ENCODE results near the gene TLE3. TPM values are rescaled to one million over a fixed set of nuclear protein-coding genes. Genes with fewer than 3 reads are reported as not detected.

The TLE3 gene
- total and polyA plus RNA-seq, 11 donors, result 4.8 to 49.6 (median 16.4) TPM

DNA sequence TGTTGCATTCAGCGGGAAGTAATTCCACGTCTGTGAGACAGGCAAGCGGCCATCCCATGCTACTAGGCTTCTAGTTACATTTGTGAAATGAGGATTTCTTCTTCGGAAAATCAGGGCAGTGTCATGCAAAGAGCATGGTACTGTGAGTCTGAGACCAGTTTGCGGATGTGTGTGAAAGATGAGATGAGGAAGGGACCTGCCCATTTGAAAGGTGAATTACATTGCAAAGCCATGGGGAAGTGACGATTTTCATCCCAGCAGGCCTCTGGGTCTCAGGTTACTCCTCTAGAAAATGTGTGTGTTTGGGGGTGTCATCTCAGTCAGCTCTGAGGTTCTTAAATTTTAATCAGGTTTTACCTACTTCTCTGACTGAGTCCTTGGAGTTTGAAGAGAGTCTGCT, 16.1 kb downstream of the TLE3 start:
- TF ChIP-seq, protein P1, sequence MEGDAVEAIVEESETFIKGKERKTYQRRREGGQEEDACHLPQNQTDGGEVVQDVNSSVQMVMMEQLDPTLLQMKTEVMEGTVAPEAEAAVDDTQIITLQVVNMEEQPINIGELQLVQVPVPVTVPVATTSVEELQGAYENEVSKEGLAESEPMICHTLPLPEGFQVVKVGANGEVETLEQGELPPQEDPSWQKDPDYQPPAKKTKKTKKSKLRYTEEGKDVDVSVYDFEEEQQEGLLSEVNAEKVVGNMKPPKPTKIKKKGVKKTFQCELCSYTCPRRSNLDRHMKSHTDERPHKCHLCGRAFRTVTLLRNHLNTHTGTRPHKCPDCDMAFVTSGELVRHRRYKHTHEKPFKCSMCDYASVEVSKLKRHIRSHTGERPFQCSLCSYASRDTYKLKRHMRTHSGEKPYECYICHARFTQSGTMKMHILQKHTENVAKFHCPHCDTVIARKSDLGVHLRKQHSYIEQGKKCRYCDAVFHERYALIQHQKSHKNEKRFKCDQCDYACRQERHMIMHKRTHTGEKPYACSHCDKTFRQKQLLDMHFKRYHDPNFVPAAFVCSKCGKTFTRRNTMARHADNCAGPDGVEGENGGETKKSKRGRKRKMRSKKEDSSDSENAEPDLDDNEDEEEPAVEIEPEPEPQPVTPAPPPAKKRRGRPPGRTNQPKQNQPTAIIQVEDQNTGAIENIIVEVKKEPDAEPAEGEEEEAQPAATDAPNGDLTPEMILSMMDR (IDR thresholded peaks at IDR 0.05), result no peak
- TF ChIP-seq POLR2A (IDR thresholded peaks at IDR 0.05), result no peak
- no peaks in the 10 kb centered on the region for H3K27me3 ChIP-seq
- intact Hi-C loops (cut with DNase I), result no loop called here
- peaks cover 0 to 71% (median 34%) of the 10 kb centered on the region in 9 donors for H3K36me3 ChIP-seq
- no peak overlapping the region for H3K4me3 ChIP-seq
- DNase-seq, result no peak
- 80 to 91% (median 89%) methylated on average over 6 of the region's 6 CpGs for WGBS, 4 donors
- peaks cover 0 to 60% (median 22%) of the 10 kb centered on the region in 12 donors for H3K4me1 ChIP-seq
- H3K9me3 ChIP-seq, result no peaks in the 10 kb centered on the region
- H3K27ac ChIP-seq, result no peak overlapping the region
- no peak for ATAC-seq

DNA sequence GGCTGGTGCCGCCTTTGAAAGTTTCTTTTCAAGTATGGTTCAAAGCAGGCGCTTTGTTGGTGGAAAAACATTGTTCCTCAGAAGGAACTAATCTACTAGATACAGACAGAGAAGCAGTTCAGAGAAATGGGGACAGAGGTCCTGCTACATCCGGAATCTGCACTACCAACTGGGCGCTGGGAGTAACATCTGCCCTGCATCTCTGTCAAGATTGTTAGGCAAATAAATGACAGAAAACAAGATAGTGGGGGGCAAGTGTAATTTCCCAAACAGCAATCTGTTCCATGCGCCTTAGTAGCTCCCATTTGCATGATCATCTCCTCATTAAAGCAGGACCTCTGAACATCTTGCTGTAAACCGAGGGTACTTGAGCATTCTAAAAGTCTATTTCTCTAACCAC, 17.4 kb downstream of the TLE3 start:
- intact Hi-C loops (cut with DNase I), result no loop called here
- WGBS, 4 donors, result 78 to 89% (median 85%) methylated on average over 6 of the region's 6 CpGs
- TF ChIP-seq POLR2A (IDR thresholded peaks at IDR 0.05), result no peak
- TF ChIP-seq, protein P1 (IDR thresholded peaks at IDR 0.05), result no peak
- H3K36me3 ChIP-seq, result peaks cover 0 to 74% (median 40%) of the 10 kb centered on the region in 9 donors
- no peaks in the 10 kb centered on the region for H3K9me3 ChIP-seq
- ATAC-seq, result no peak
- no peaks in the 10 kb centered on the region for H3K27me3 ChIP-seq
- no peak overlapping the region for H3K27ac ChIP-seq
- peaks cover 0 to 47% (median 26%) of the 10 kb centered on the region in 12 donors for H3K4me1 ChIP-seq
- no peak overlapping the region for H3K4me3 ChIP-seq
- DNase-seq, result peak in 1 of 5 donors; percentile 5

DNA sequence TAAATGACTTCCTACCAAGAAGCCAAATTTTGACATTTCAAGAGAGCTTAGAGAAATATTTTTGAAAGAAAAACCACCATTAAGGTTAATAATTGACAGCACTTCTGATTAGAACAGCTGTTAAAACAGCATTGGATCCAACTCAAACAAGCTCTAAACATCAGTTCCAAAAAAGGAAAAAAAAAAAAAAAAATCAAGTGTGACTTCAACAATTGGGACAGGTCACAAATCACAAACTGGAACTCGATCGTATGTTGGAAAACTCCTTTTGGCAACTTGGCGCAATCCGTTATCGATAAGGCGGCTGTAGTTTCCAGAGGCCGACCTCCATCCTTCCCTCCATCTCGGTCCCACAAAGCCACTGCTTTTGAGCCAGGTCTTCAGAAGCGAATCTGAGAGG, 17.8 kb downstream of the TLE3 start:
- Histone ChIP-seq H3K4me3 (no peak overlapping the region), H3K27me3 (no peaks in the 10 kb centered on the region), H3K9me3 (no peaks in the 10 kb centered on the region), H3K36me3 (peaks cover 0 to 74% (median 45%) of the 10 kb centered on the region in 9 donors), H3K4me1 (peaks cover 0 to 44% (median 26%) of the 10 kb centered on the region in 12 donors), H3K27ac (no peak overlapping the region)
- WGBS, 4 donors, result 74 to 86% (median 80%) methylated on average over 9 of the region's 9 CpGs
- intact Hi-C loops (cut with DNase I), result no loop called here
- ATAC-seq, result no peak
- DNase-seq, result peak in 1 of 5 donors; percentile 12
- TF ChIP-seq, protein P1 (IDR thresholded peaks at IDR 0.05), result no peak
- no peak for TF ChIP-seq POLR2A (IDR thresholded peaks at IDR 0.05)

DNA sequence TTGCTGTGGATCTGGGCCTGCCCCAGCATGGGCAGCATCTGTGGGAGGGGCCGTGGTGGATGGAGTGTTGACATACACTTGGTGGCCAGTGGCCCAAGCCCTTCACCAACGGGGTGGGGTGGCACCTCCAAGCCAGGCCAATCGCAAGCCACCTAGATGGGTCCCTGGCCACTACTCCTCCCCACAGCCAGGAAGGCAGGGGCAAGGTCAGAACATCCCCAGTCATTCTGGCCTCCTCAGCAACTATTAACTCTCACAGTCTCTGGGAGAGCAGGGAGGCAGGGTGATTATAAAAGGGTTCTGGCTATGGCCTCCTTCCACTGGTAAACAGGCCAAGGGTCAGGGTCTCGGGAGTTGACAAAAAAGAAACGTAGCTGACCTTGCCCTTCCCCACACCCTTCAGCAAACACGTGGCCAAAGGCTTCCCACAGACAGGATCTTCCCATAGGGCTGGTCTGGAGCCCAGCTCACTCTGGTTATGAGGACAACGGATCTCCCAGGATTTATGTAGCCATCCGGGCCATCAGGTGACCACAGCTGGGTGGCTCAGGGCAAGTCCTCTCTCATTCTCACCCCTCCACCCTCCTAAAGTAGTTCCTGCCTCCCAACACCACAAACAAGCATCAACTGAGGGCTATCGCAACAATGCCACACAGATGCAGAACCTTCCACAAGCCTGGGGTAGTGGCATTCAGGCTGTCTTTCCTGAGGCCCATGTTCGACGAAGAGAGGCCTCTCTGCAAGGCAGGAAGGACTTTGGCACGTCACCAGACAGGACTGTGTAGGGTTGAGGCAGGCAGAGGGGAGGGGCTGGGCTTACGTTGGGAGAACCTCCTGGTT, 18.9 kb downstream of the TLE3 start:
- intact Hi-C loops (cut with DNase I), result no loop called here
- Histone ChIP-seq H3K27me3 (no peaks in the 10 kb centered on the region), H3K36me3 (peaks cover 3 to 74% (median 49%) of the 10 kb centered on the region in 9 donors), H3K4me3 (no peak overlapping the region), H3K4me1 (peaks cover 0 to 37% (median 26%) of the 10 kb centered on the region in 12 donors), H3K27ac (peak overlapping the region in 1 of 12 donors; percentile 30), H3K9me3 (no peaks in the 10 kb centered on the region)
- 79 to 85% (median 82%) methylated on average over 12 to 13 of the region's 13 CpGs for WGBS, 4 donors
- DNase-seq (peak in 1 of 5 donors; percentile 28), ATAC-seq (peak in 1 of 4 donors; percentile 13)
- TF ChIP-seq POLR2A (IDR thresholded peaks at IDR 0.05), result no peak
- TF ChIP-seq, protein P1 (IDR thresholded peaks at IDR 0.05), result no peak
